Measurements from ENCODE around the gene CAMSAP2. TPM values are rescaled to one million over a fixed set of nuclear protein-coding genes. Genes with fewer than 3 reads are reported as not detected.
"Not testable (repeated sequence)": the region's sequence is repeated elsewhere in the genome, so short reads cannot be mapped to it uniquely, and the experiment has no call there.

Gene CAMSAP2
- polyA plus RNA-seq, 1 donor (not counting 4 experiments of a cell fraction or from before 2014, with no cell fraction given), result 47.8 TPM

DNA sequence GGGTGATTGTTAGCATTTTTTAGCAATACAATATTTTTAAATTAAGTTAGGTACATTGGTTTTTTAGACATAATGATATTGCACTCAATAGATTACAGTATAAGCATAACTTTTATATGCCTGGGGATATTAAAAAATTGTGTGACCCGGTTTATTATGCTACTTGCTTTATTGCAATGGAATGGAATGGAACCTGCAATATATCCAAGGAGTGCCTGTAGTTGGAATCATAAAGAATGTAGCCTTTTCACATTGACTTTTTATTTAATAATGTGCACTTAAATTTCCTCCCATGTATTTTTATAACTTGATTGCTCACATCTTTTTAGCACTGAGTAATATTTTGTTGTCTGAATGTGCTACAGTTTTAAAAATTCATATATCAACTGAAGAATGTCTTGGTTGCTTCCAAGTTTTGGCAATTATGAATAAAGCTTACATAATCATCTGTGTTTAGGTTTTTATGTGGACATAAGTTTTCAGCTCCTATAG, 49.2 kb downstream of the CAMSAP2 start:
- H3K36me3 ChIP-seq (ENCODE audit: control insufficient read depth in 2 of 2, extremely low read depth in 1 of 2, insufficient read depth in 2 of 2, low read length in 2 of 2), result peaks cover 5 to 10% of the 10 kb centered on the region in 2 experiments
- DNase-seq (ENCODE audit: low read depth, low spot score) (no peak), FAIRE-seq (no peak)
- no peaks in the 10 kb centered on the region for H3K9me3 ChIP-seq (ENCODE audit: control insufficient read depth, low read depth, low read length)
- dilution Hi-C loops (cut with MboI; ENCODE audit: extremely low pct_ligation_motif_present, low sequenced_read_pairs), result loop anchor here (25.0 kb wide), 1 partner anchor 176 kb away; the partner anchor contains the start of gene KIF14
- no peak overlapping the region for H3K4me3 ChIP-seq (ENCODE audit: control insufficient read depth in 2 of 3, extremely low read depth in 1 of 3, insufficient read depth in 2 of 3, low read depth in 1 of 3, low read length in 3 of 3)
- no peak overlapping the region for H3K27ac ChIP-seq (ENCODE audit: control insufficient read depth, insufficient read depth, low read length)
- no peaks in the 10 kb centered on the region for H3K4me1 ChIP-seq (ENCODE audit: control insufficient read depth, extremely low read depth, insufficient read depth, low read length)
- H3K9me1 ChIP-seq (ENCODE audit: control insufficient read depth, extremely low read depth, insufficient read depth, low read length), result no peaks in the 10 kb centered on the region
- no peak overlapping the region for H2AFZ ChIP-seq (ENCODE audit: control insufficient read depth, low read length)
- no peak overlapping the region for H3K4me2 ChIP-seq (ENCODE audit: control insufficient read depth, extremely low read depth, insufficient read depth, low read depth, low read length)
- H4K20me1 ChIP-seq (ENCODE audit: control insufficient read depth, extremely low read depth, insufficient read depth, low read length), result peaks cover 7% of the 10 kb centered on the region
- no peak overlapping the region for H3K9ac ChIP-seq (ENCODE audit: control insufficient read depth, extremely low read depth, insufficient read depth, low read length)
- H3K79me2 ChIP-seq (ENCODE audit: control insufficient read depth, insufficient read depth, low read length), result peaks cover 97% of the 10 kb centered on the region
- no peaks in the 10 kb centered on the region for H3K27me3 ChIP-seq (ENCODE audit: control insufficient read depth, extremely low read depth, insufficient read depth, low read length)
- TF ChIP-seq CTCF (optimal IDR thresholded peaks at IDR 0.05 in 1 of 3, IDR thresholded peaks at IDR 0.05 in 1 of 3, conservative IDR thresholded peaks at IDR 0.05 in 1 of 3; ENCODE audit: extremely low read depth in 1 of 3, insufficient read depth in 2 of 3, low read length in 3 of 3), result no peak
- no peak for TF ChIP-seq EZH2 (IDR thresholded peaks at IDR 0.05; ENCODE audit: low read length)

DNA sequence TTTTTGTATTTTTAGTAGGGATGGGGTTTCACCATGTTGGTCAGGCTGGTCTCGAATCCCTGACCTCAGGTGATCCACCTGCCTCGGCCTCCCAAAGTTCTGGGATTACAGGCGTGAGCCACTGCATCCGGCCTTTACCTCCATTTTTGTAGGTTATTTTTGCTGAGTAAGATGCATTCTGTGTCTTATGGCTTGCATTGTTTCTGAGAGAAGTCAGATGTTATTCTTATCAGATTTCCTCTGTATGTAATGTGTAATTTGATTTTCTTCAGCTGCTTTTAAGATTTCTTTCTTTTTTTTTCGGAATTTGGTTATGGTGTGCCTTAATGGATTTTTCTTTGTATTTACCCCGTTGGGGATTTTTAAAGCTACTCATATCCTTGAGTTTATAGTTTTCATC, 52.3 kb downstream of the CAMSAP2 start:
- H3K36me3 ChIP-seq (ENCODE audit: control insufficient read depth in 2 of 2, extremely low read depth in 1 of 2, insufficient read depth in 2 of 2, low read length in 2 of 2); H3K27me3 ChIP-seq (ENCODE audit: control insufficient read depth, extremely low read depth, insufficient read depth, low read length); H3K4me2 ChIP-seq (ENCODE audit: control insufficient read depth, extremely low read depth, insufficient read depth, low read depth, low read length); DNase-seq (ENCODE audit: low read depth, low spot score); H3K9me3 ChIP-seq (ENCODE audit: control insufficient read depth, low read depth, low read length); H3K9ac ChIP-seq (ENCODE audit: control insufficient read depth, extremely low read depth, insufficient read depth, low read length); H4K20me1 ChIP-seq (ENCODE audit: control insufficient read depth, extremely low read depth, insufficient read depth, low read length); H3K4me3 ChIP-seq (ENCODE audit: control insufficient read depth in 2 of 3, extremely low read depth in 1 of 3, insufficient read depth in 2 of 3, low read depth in 1 of 3, low read length in 3 of 3); H3K27ac ChIP-seq (ENCODE audit: control insufficient read depth, insufficient read depth, low read length); H3K9me1 ChIP-seq (ENCODE audit: control insufficient read depth, extremely low read depth, insufficient read depth, low read length); FAIRE-seq; H2AFZ ChIP-seq (ENCODE audit: control insufficient read depth, low read length): not testable (repeated sequence)
- dilution Hi-C loops (cut with MboI; ENCODE audit: extremely low pct_ligation_motif_present, low sequenced_read_pairs), result loop anchor here (25.0 kb wide), 1 partner anchor 179 kb away; the partner anchor contains the start of gene KIF14
- Histone ChIP-seq H3K79me2 (ENCODE audit: control insufficient read depth, insufficient read depth, low read length) (peaks cover 97% of the 10 kb centered on the region), H3K4me1 (ENCODE audit: control insufficient read depth, extremely low read depth, insufficient read depth, low read length) (peaks cover 14% of the 10 kb centered on the region)

- Histone ChIP-seq H3K36me3 (ENCODE audit: control insufficient read depth in 2 of 2, extremely low read depth in 1 of 2, insufficient read depth in 2 of 2, low read length in 2 of 2) (peaks cover 0 to 5% of the 10 kb centered on the region in 2 experiments), H2AFZ (ENCODE audit: control insufficient read depth, low read length) (no peak overlapping the region), H3K79me2 (ENCODE audit: control insufficient read depth, insufficient read depth, low read length) (peaks cover 76% of the 10 kb centered on the region), H3K27me3 (ENCODE audit: control insufficient read depth, extremely low read depth, insufficient read depth, low read length) (no peaks in the 10 kb centered on the region), H3K9ac (ENCODE audit: control insufficient read depth, extremely low read depth, insufficient read depth, low read length) (no peak overlapping the region), H3K9me3 (ENCODE audit: control insufficient read depth, low read depth, low read length) (no peaks in the 10 kb centered on the region), H3K4me3 (ENCODE audit: control insufficient read depth in 2 of 3, extremely low read depth in 1 of 3, insufficient read depth in 2 of 3, low read depth in 1 of 3, low read length in 3 of 3) (no peak overlapping the region), H3K27ac (ENCODE audit: control insufficient read depth, insufficient read depth, low read length) (no peak overlapping the region), H3K4me2 (ENCODE audit: control insufficient read depth, extremely low read depth, insufficient read depth, low read depth, low read length) (no peak overlapping the region), H3K9me1 (ENCODE audit: control insufficient read depth, extremely low read depth, insufficient read depth, low read length) (peaks cover 2% of the 10 kb centered on the region), H4K20me1 (ENCODE audit: control insufficient read depth, extremely low read depth, insufficient read depth, low read length) (peaks cover 8% of the 10 kb centered on the region), H3K4me1 (ENCODE audit: control insufficient read depth, extremely low read depth, insufficient read depth, low read length) (peaks cover 14% of the 10 kb centered on the region)
- dilution Hi-C loops (cut with MboI; ENCODE audit: extremely low pct_ligation_motif_present, low sequenced_read_pairs), result loop anchor here (25.0 kb wide), 1 partner anchor 181 kb away; the partner anchor contains the start of gene KIF14
- FAIRE-seq (no peak), DNase-seq (ENCODE audit: low read depth, low spot score) (no peak)
- no peak for TF ChIP-seq CTCF (optimal IDR thresholded peaks at IDR 0.05 in 1 of 3, IDR thresholded peaks at IDR 0.05 in 1 of 3, conservative IDR thresholded peaks at IDR 0.05 in 1 of 3; ENCODE audit: extremely low read depth in 1 of 3, insufficient read depth in 2 of 3, low read length in 3 of 3)
- TF ChIP-seq EZH2 (IDR thresholded peaks at IDR 0.05; ENCODE audit: low read length), result no peak
Observed at GRCh38 chr1:200793677-200794076, 55.0 kb downstream of the CAMSAP2 start.

Data from keratinocyte (primary cell).